HEK293T (cell line): ENCODE results near the gene SLC12A7.

Experiments
- BHLHE40 ChIP-seq: fragments of 450-650 bp; IDR thresholded peaks from 2 replicates; pipeline ENCODE4 v1.6.1; 2016; ENCODE audit warnings: mild to moderate bottlenecking, moderate library complexity, borderline replicate concordance
- CTBP1 ChIP-seq: fragments of 450-650 bp; IDR thresholded peaks from 2 replicates; pipeline ENCODE4 v1.6.1; 2016; ENCODE audit warnings: borderline replicate concordance
- ELF4 ChIP-seq: fragments of 450-650 bp; IDR thresholded peaks from 2 replicates; pipeline ENCODE4 v1.6.1; 2017; ENCODE audit warnings: antibody characterized with exemption
- FOXA1 ChIP-seq: fragments of 450-650 bp; IDR thresholded peaks from 2 replicates; pipeline ENCODE4 v1.6.1; 2016; ENCODE audit warnings: mild to moderate bottlenecking
- FOXK2 ChIP-seq: fragments of 450-650 bp; IDR thresholded peaks from 2 replicates; pipeline ENCODE4 v1.6.1; 2016; ENCODE audit warnings: mild to moderate bottlenecking
- FOXM1 ChIP-seq: fragments of 450-650 bp; IDR thresholded peaks from 2 replicates; pipeline ENCODE4 v1.6.1; 2017; ENCODE audit warnings: mild to moderate bottlenecking, borderline replicate concordance
- HDGF ChIP-seq: fragments of 450-650 bp; IDR thresholded peaks from 2 replicates; pipeline ENCODE4 v1.6.1; 2017; ENCODE audit warnings: antibody characterized with exemption, borderline replicate concordance
- LEF1 ChIP-seq: fragments of 450-650 bp; IDR thresholded peaks from 2 replicates; pipeline ENCODE4 v1.6.1; 2017; ENCODE audit warnings: mild to moderate bottlenecking, borderline replicate concordance
- SP1 ChIP-seq: fragments of 450-650 bp; IDR thresholded peaks from 2 replicates; pipeline ENCODE4 v1.6.1; 2017
- TARDBP ChIP-seq: fragments of 450-650 bp; IDR thresholded peaks from 2 replicates; pipeline ENCODE4 v1.6.1; 2016
- ZNF384 ChIP-seq: fragments of 450-650 bp; IDR thresholded peaks from 2 replicates; pipeline ENCODE4 v1.6.1; 2016

GRCh38 chr5:1080432-1080831 is 31.4 kb downstream of the SLC12A7 start:
- TF ChIP-seq FOXM1 (no peak), ZNF384 (no peak), FOXA1 (no peak), HDGF (no peak), ELF4 (no peak), TARDBP (no peak), BHLHE40 (no peak), LEF1 (no peak), SP1 (no peak), FOXK2 (no peak), CTBP1 (no peak)
